Endodermal cell (in vitro differentiated cells): ENCODE data around the gene IKZF2. TPM values are rescaled to one million over a fixed set of nuclear protein-coding genes. Genes with fewer than 3 reads are reported as not detected.

Experiments
- DNase-seq: peaks from one replicate; pipeline ENCODE4 v3.0.0-alpha.2; 2017
- H3K27ac ChIP-seq: 2 replicates; pipeline ENCODE4 v1.5.1; 2013; ENCODE audit warnings: mild to moderate bottlenecking, low read depth, low read length, moderate library complexity
- H3K27me3 ChIP-seq: 2 replicates; pipeline ENCODE4 v1.6.1; 2013; ENCODE audit warnings: mild to moderate bottlenecking, low read length, moderate library complexity; ENCODE audit not compliant: insufficient read depth, control insufficient read depth, poor library complexity, severe bottlenecking
- H3K36me3 ChIP-seq: 2 replicates; pipeline ENCODE4 v1.7.0; 2013; ENCODE audit warnings: mild to moderate bottlenecking, low read length, moderate library complexity; ENCODE audit not compliant: control insufficient read depth, insufficient read depth
- H3K4me1 ChIP-seq: one replicate; pipeline ENCODE4 v1.7.0; 2013; ENCODE audit warnings: low read length; ENCODE audit not compliant: control insufficient read depth, insufficient read depth
- H3K4me3 ChIP-seq: 2 replicates; pipeline ENCODE4 v1.5.1; 2013; ENCODE audit warnings: mild to moderate bottlenecking, low read length, moderate library complexity
- H3K9ac ChIP-seq: 2 replicates; pipeline ENCODE4 v1.6.1; 2013; ENCODE audit warnings: mild to moderate bottlenecking, low read length, moderate library complexity; ENCODE audit not compliant: poor library complexity, severe bottlenecking; ENCODE audit errors: extremely low read depth
- H3K9me3 ChIP-seq: 2 replicates; pipeline ENCODE4 v1.6.1; 2013; ENCODE audit warnings: mild to moderate bottlenecking, low read length, moderate library complexity; ENCODE audit not compliant: control insufficient read depth
- H3K27ac Mint-ChIP-seq: 2 replicates; pipeline ENCODE4 v1.8.0; 2020; ENCODE audit warnings: mixed read lengths
- H3K27me3 Mint-ChIP-seq: 2 replicates; pipeline ENCODE4 v1.8.0; 2021; ENCODE audit warnings: mild to moderate bottlenecking, mixed read lengths; ENCODE audit not compliant: insufficient read depth
- H3K36me3 Mint-ChIP-seq: 2 replicates; pipeline ENCODE4 v1.8.0; 2020; ENCODE audit warnings: low read depth, mixed read lengths
- H3K4me1 Mint-ChIP-seq: 2 replicates; pipeline ENCODE4 v1.8.0; 2020; ENCODE audit warnings: mixed read lengths
- H3K4me3 Mint-ChIP-seq: 2 replicates; pipeline ENCODE4 v1.8.0; 2020; ENCODE audit warnings: mild to moderate bottlenecking, moderate library complexity, mixed read lengths
- H3K9me3 Mint-ChIP-seq: 2 replicates; pipeline ENCODE4 v1.8.0; 2020; ENCODE audit warnings: mild to moderate bottlenecking, mixed read lengths
- WGBS, 2 experiments: methylation state at CpG; one replicate each; pipeline versions ENCODE4 v1.1.5 to v1.1.7; 2013; ENCODE audit warnings: missing lambda C conversion rate in 2 of 2, mixed read lengths in 1 of 2; ENCODE audit not compliant: insufficient coverage in 1 of 2, insufficient read length in 1 of 2; 5-methylcytosine and 5-hydroxymethylcytosine counted together
- total RNA-seq, 2 donors: library from RNA; stranded (reverse); fragmentation: NEBNext Ultra II Directional in 1 of 2; extraction: Animal tissue kit (Norgen Biotek cat#: 25700) in 1 of 2; gene quantifications; 2 replicates in 1 of 2; 3 replicates in 1 of 2; pipeline ENCODE4 v1.2.1, GENCODE V29; 2021
- TF ChIP-seq, protein P1 (sequence below): fragments of 200-600 bp; sonication (generic); conservative IDR thresholded peaks from 2 replicates; pipeline ENCODE4 v1.5.0; 2021; ENCODE audit warnings: antibody characterized with exemption, mild to moderate bottlenecking

Gene IKZF2
- total RNA-seq, 2 donors from 2014 or later = 3.9 to 8.7 TPM

- no peaks in the 10 kb centered on the region for H3K9me3 ChIP-seq
- Mint-ChIP-seq H3K9me3 (no peaks in the 10 kb centered on the region), H3K4me3 (no peak overlapping the region), H3K27me3 (no peaks in the 10 kb centered on the region), H3K36me3 (no peaks in the 10 kb centered on the region), H3K27ac (no peak overlapping the region), H3K4me1 (peaks cover 25% of the 10 kb centered on the region)
- no peaks in the 10 kb centered on the region for H3K27me3 ChIP-seq
- no peak overlapping the region for H3K27ac ChIP-seq
- H3K9ac ChIP-seq = no peak overlapping the region
- no peak for DNase-seq
- H3K4me3 ChIP-seq = no peak overlapping the region
- 92 to 94% methylated on average over 3 to 5 of the region's 5 CpGs for WGBS, 2 experiments
- peaks cover 4% of the 10 kb centered on the region for H3K4me1 ChIP-seq
- TF ChIP-seq, protein P1, sequence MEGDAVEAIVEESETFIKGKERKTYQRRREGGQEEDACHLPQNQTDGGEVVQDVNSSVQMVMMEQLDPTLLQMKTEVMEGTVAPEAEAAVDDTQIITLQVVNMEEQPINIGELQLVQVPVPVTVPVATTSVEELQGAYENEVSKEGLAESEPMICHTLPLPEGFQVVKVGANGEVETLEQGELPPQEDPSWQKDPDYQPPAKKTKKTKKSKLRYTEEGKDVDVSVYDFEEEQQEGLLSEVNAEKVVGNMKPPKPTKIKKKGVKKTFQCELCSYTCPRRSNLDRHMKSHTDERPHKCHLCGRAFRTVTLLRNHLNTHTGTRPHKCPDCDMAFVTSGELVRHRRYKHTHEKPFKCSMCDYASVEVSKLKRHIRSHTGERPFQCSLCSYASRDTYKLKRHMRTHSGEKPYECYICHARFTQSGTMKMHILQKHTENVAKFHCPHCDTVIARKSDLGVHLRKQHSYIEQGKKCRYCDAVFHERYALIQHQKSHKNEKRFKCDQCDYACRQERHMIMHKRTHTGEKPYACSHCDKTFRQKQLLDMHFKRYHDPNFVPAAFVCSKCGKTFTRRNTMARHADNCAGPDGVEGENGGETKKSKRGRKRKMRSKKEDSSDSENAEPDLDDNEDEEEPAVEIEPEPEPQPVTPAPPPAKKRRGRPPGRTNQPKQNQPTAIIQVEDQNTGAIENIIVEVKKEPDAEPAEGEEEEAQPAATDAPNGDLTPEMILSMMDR = no peak
- H3K36me3 ChIP-seq = no peaks in the 10 kb centered on the region
Observed at GRCh38 chr2:213119061-213119809, 32.2 kb downstream of the IKZF2 start.

- H3K9ac ChIP-seq = no peak overlapping the region
- TF ChIP-seq, protein P1 = no peak
- 87% methylated on average over 2 of the region's 2 CpGs; no CpG with 5 or more reads in 1 of the 2 experiments for WGBS, 2 experiments
- H3K36me3 Mint-ChIP-seq = no peaks in the 10 kb centered on the region
- H3K4me1 ChIP-seq = peaks cover 8% of the 10 kb centered on the region
- H3K27me3 Mint-ChIP-seq = no peaks in the 10 kb centered on the region
- H3K9me3 ChIP-seq = no peaks in the 10 kb centered on the region
- no peaks in the 10 kb centered on the region for H3K9me3 Mint-ChIP-seq
- no peak overlapping the region for H3K27ac Mint-ChIP-seq
- no peak for DNase-seq
- peaks cover 28% of the 10 kb centered on the region for H3K4me1 Mint-ChIP-seq
- no peak overlapping the region for H3K4me3 Mint-ChIP-seq
- no peaks in the 10 kb centered on the region for H3K36me3 ChIP-seq
- no peak overlapping the region for H3K27ac ChIP-seq
- no peaks in the 10 kb centered on the region for H3K27me3 ChIP-seq
- H3K4me3 ChIP-seq = no peak overlapping the region
Observed at GRCh38 chr2:213108308-213108707, 43.1 kb downstream of the IKZF2 start.

GRCh38 chr2:213107728-213108127, 43.7 kb downstream of the IKZF2 start:
- H3K4me1 Mint-ChIP-seq = peaks cover 24% of the 10 kb centered on the region
- no peak overlapping the region for H3K27ac Mint-ChIP-seq
- no peak overlapping the region for H3K9ac ChIP-seq
- no peak for DNase-seq
- H3K36me3 ChIP-seq = no peaks in the 10 kb centered on the region
- H3K4me1 ChIP-seq = peaks cover 8% of the 10 kb centered on the region
- 72 to 84% methylated on average over 5 to 7 of the region's 7 CpGs for WGBS, 2 experiments
- H3K27me3 ChIP-seq = no peaks in the 10 kb centered on the region
- no peak overlapping the region for H3K27ac ChIP-seq
- TF ChIP-seq, protein P1 = no peak
- H3K9me3 ChIP-seq = no peaks in the 10 kb centered on the region
- no peaks in the 10 kb centered on the region for H3K9me3 Mint-ChIP-seq
- H3K4me3 ChIP-seq = no peak overlapping the region
- H3K27me3 Mint-ChIP-seq = no peaks in the 10 kb centered on the region
- no peaks in the 10 kb centered on the region for H3K36me3 Mint-ChIP-seq
- H3K4me3 Mint-ChIP-seq = no peak overlapping the region
